ENCODE data around the gene TEAD1.
A peak's percentile ranks its signal among the peaks of the same experiment; 100 is the strongest.

TEAD1 gene

GRCh38 chr11:12936200-12936599 is 262.0 kb downstream of the TEAD1 start:
- no peak for DNase-seq (ENCODE audit: low read depth, low spot score)

- no peak for DNase-seq (ENCODE audit: low read depth, low spot score)
Observed at GRCh38 chr11:12938590-12939247, 264.5 kb downstream of the TEAD1 start.

- no peak for DNase-seq (ENCODE audit: low read depth, low spot score)
Observed at GRCh38 chr11:12941671-12942070, 267.4 kb downstream of the TEAD1 start.

GRCh38 chr11:12942157-12942556 is 267.9 kb downstream of the TEAD1 start:
- no peak for DNase-seq (ENCODE audit: low read depth, low spot score)

- DNase-seq (ENCODE audit: low read depth, low spot score), result no peak
Observed at GRCh38 chr11:12943311-12943710, 269.1 kb downstream of the TEAD1 start.

- no peak for DNase-seq (ENCODE audit: low read depth, low spot score)
Observed at GRCh38 chr11:12944889-12945288, 270.7 kb downstream of the TEAD1 start.

GRCh38 chr11:12949453-12949852 is 275.2 kb downstream of the TEAD1 start:
- DNase-seq (ENCODE audit: low read depth, low spot score), result no peak

- DNase-seq (ENCODE audit: low read depth, low spot score), result no peak
Observed at GRCh38 chr11:12950670-12951069, 276.4 kb downstream of the TEAD1 start.

- no peak for DNase-seq (ENCODE audit: low read depth, low spot score)
Observed at GRCh38 chr11:12951376-12951775, 277.2 kb downstream of the TEAD1 start.

GRCh38 chr11:12952094-12952493 is 277.9 kb downstream of the TEAD1 start:
- DNase-seq (ENCODE audit: low read depth, low spot score), result no peak

- no peak for DNase-seq (ENCODE audit: low read depth, low spot score)
Observed at GRCh38 chr11:12958986-12959385, 284.8 kb downstream of the TEAD1 start.

- no peak for DNase-seq (ENCODE audit: low read depth, low spot score)
Observed at GRCh38 chr11:12961615-12962014, 287.4 kb downstream of the TEAD1 start.

- DNase-seq (ENCODE audit: low read depth, low spot score), result no peak
Observed at GRCh38 chr11:12962306-12962705, 288.1 kb downstream of the TEAD1 start.

- DNase-seq (ENCODE audit: low read depth, low spot score), result no peak
Observed at GRCh38 chr11:12963051-12963450, 288.8 kb downstream of the TEAD1 start.

GRCh38 chr11:12963792-12964536 is 289.7 kb downstream of the TEAD1 start:
- peak; percentile 87 for DNase-seq (ENCODE audit: low read depth, low spot score)

GRCh38 chr11:12964650-12965049 is 290.4 kb downstream of the TEAD1 start:
- DNase-seq (ENCODE audit: low read depth, low spot score), result no peak

GRCh38 chr11:12966002-12966401 is 291.8 kb downstream of the TEAD1 start:
- DNase-seq (ENCODE audit: low read depth, low spot score), result no peak

GRCh38 chr11:12968101-12968500 is 293.9 kb downstream of the TEAD1 start:
- DNase-seq (ENCODE audit: low read depth, low spot score), result no peak

- DNase-seq (ENCODE audit: low read depth, low spot score), result no peak
Observed at GRCh38 chr11:12968826-12969225, 294.6 kb downstream of the TEAD1 start.

- no peak for DNase-seq (ENCODE audit: low read depth, low spot score)
Observed at GRCh38 chr11:12971955-12972354, 297.7 kb downstream of the TEAD1 start.

- DNase-seq (ENCODE audit: low read depth, low spot score), result no peak
Observed at GRCh38 chr11:12973528-12974181, 299.4 kb downstream of the TEAD1 start.

- DNase-seq (ENCODE audit: low read depth, low spot score), result no peak
Observed at GRCh38 chr11:12975195-12975594, 301.0 kb downstream of the TEAD1 start.

All from ELF-1 (cell line).